ENCODE data around the gene PTPRN. TPM values are rescaled to one million over a fixed set of nuclear protein-coding genes. Genes with fewer than 3 reads are reported as not detected.

PTPRN gene
- total and polyA plus RNA-seq, 2 of the 8 experiments (the other 6 are each of a cell fraction or from before 2014, with no cell fraction given), result 5.4 to 8.2 TPM

DNA sequence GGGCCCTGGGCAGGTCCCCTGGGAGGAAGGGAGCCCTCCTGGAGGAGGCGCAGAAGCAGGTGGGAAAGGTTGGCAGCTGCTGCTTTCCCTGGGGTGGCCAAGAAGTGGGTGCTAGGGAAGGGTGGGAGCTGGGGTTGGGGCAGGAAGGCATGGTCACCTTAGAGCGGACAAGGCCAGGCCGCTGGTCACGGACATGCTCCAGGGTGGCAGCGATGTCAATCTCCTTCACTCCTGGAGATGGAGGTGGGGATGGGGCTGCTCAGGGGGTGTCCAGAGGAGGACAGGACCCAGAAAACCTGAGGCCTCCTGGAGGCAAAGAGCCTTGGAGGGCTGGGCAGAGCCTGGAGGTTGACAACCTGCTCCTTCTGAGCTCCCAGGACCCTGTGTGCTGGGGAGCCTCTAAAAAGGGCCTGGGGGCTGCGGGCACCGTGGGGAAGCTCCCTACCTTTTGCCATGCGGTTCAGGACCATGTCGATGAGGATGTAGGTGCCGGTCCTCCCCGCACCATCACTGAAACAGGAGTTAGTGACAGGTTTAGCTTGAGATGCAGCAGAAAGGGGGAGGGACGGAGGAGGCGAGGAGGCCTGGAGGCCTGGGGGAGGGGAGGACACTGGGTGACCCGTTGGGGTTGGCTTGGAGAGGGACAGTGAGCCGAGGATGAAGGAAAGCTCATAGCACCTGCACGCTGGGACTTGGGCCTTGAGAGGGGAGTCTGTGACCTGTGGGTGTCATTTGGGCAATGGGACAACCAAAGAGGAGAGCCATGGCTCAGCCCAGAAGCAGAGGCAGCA is 18.6 kb downstream of the PTPRN start:
- Histone ChIP-seq H3K27me3 (replicated peaks in 1 of 4; ENCODE audit: control insufficient read depth in 3 of 4, extremely low read depth in 1 of 4, insufficient read depth in 3 of 4, low read length in 3 of 4) (peaks cover 0 to 14% (median 7%) of the 10 kb centered on the region in 4 experiments; a peak in 6 of 7 replicates), H2BK5ac (ENCODE audit: low read depth, low read length) (no peak overlapping the region), H3K14ac (ENCODE audit: insufficient read length) (no peak overlapping the region), H3K23me2 (ENCODE audit: low read depth, low read length) (peaks cover 4% of the 10 kb centered on the region; the same call in 1 of the 2 replicates), H3K9me3 (ENCODE audit: insufficient read depth in 2 of 2, low read depth in 1 of 2, low read length in 1 of 2) (0 out of 4 replicates have a peak, but pooled peaks cover 0 to 5% of the 10 kb centered on the region in 2 experiments), H2BK20ac (ENCODE audit: low read length) (no peak overlapping the region), H3K56ac (replicated peaks; ENCODE audit: insufficient read length, low read depth, low read length) (no peak overlapping the region), H2BK15ac (ENCODE audit: low read length) (no peak overlapping the region), H3K23ac (ENCODE audit: insufficient read length) (no peak overlapping the region), H3K18ac (ENCODE audit: extremely low read depth, low read length) (no peak overlapping the region), H3K4ac (replicated peaks; ENCODE audit: insufficient read length, low read depth, low read length) (no peak overlapping the region), H3K36me3 (ENCODE audit: control insufficient read depth in 2 of 4, insufficient read depth in 4 of 4, low read length in 3 of 4) (no peaks in the 10 kb centered on the region), H4K91ac (replicated peaks; ENCODE audit: insufficient read length, low read length) (no peak overlapping the region), H3K4me1 (replicated peaks in 1 of 4; ENCODE audit: control insufficient read depth in 3 of 4, insufficient read depth in 4 of 4, low read length in 3 of 4) (peaks cover 0 to 10% (median 5%) of the 10 kb centered on the region in 4 experiments; a peak in 6 of 7 replicates), H3K79me2 (ENCODE audit: control insufficient read depth in 1 of 2, insufficient read depth in 2 of 2, low read length in 2 of 2) (no peaks in the 10 kb centered on the region), H3K4me3 (ENCODE audit: extremely low read depth in 1 of 4, insufficient read depth in 2 of 4, low read depth in 3 of 4, low read length in 4 of 4) (no peak overlapping the region), H4K8ac (ENCODE audit: extremely low read depth, insufficient read depth, low read length) (peak overlapping the region; percentile 3; the same call in 1 of the 2 replicates), H3K79me1 (ENCODE audit: low read depth, low read length) (no peaks in the 10 kb centered on the region), H3K4me2 (ENCODE audit: insufficient read depth in 1 of 2, low read depth in 2 of 2, low read length in 2 of 2) (no peak overlapping the region), H2BK120ac (replicated peaks; ENCODE audit: low read depth, low read length) (no peak overlapping the region), H3K27ac (ENCODE audit: low read depth, low read length) (no peak overlapping the region), H3K9ac (replicated peaks in 1 of 4; ENCODE audit: extremely low read depth in 1 of 4, low read depth in 3 of 4, low read length in 3 of 4) (no peak overlapping the region), H4K5ac (ENCODE audit: insufficient read length, low read depth, low read length) (no peak overlapping the region), H2BK12ac (ENCODE audit: low read depth, low read length) (no peak overlapping the region), H4K20me1 (replicated peaks in 1 of 2; ENCODE audit: control insufficient read depth in 1 of 2, insufficient read depth in 2 of 2, low read length in 2 of 2) (peaks cover 0 to 2% of the 10 kb centered on the region in 2 experiments), H2AFZ (ENCODE audit: low read length) (no peak overlapping the region), H2AK5ac (ENCODE audit: low read depth, low read length) (no peak overlapping the region; the same call in 1 of the 2 replicates)
- ChIA-PET POLR2A (ENCODE audit: partially characterized antibody) (interaction anchor here (1.0 to 2.3 kb wide), 4 partner anchors 12 to 39 kb away, joined by 3 to 13 read pairs (median 4); partner anchors contain the start of genes DNAJB2 and TUBA4B), CTCF (ENCODE audit: partially characterized antibody) (interaction anchor here (0.6 to 9.0 kb wide), 11 partner anchors 9 to 251 kb away, joined by 3 to 220 read pairs (median 4); partner anchors contain the start of genes DNAJB2 and PTPRN)
- 85% methylated on average over 15 of the region's 16 CpGs; no CpG with 5 or more reads in 1 of the 2 experiments for WGBS, 2 experiments (ENCODE audit: extremely low coverage in 1 of 2, insufficient coverage in 1 of 2, insufficient read length in 1 of 2, insufficient replicate concordance in 2 of 2, low coverage in 1 of 2, low lambda C conversion rate in 2 of 2, missing lambda C conversion rate in 1 of 2)
- no peak for FAIRE-seq
- DNase-seq (ENCODE audit: low read depth in 1 of 2, low spot score in 2 of 2), result no peak
- TF ChIP-seq POU5F1 (IDR thresholded peaks at IDR 0.05; ENCODE audit: low read depth, low read length) (no peak), BACH1 (IDR thresholded peaks at IDR 0.05; ENCODE audit: low read length) (no peak), CTCF (IDR thresholded peaks at IDR 0.05; ENCODE audit: control extremely low read depth in 1 of 3, insufficient read depth in 1 of 3, low read depth in 1 of 3, low read length in 3 of 3) (no peak), ZNF274 (IDR thresholded peaks at IDR 0.05; ENCODE audit: borderline replicate concordance, extremely low read depth, low read length) (no peak), TEAD4 (IDR thresholded peaks at IDR 0.05; ENCODE audit: low read depth, low read length) (no peak), SIRT6 (IDR thresholded peaks at IDR 0.05; ENCODE audit: low read length) (no peak), RNF2 (IDR thresholded peaks at IDR 0.05; ENCODE audit: borderline replicate concordance, low read depth, low read length, missing control alignments, poor library complexity, severe bottlenecking) (no peak), TAF1 (IDR thresholded peaks at IDR 0.05; ENCODE audit: low read depth, low read length) (no peak), PHF8 (conservative IDR thresholded peaks at IDR 0.05; ENCODE audit: low read depth, low read length) (no peak)
